Neural cell (in vitro differentiated cells): ENCODE results near the gene ANTXR1. TPM values are rescaled to one million over a fixed set of nuclear protein-coding genes. Genes with fewer than 3 reads are reported as not detected.

ENCODE experiments used
- H2AFZ ChIP-seq: fragments of 200-600, 300-800 bp; sonication (generic), shearing (Covaris generic); 2 replicates; pipeline ENCODE4 v1.6.0; 2014; ENCODE audit warnings: low read depth, mild to moderate bottlenecking, antibody characterized with exemption, low read length, moderate library complexity
- H3F3A ChIP-seq: fragments of 200-600 bp; shearing (Covaris generic); 2 replicates; pipeline ENCODE4 v1.6.1; 2016; ENCODE audit warnings: mild to moderate bottlenecking, moderate library complexity, mixed read lengths, antibody characterized with exemption, low read length; ENCODE audit not compliant: insufficient read depth, poor library complexity, severe bottlenecking
- H3K27ac ChIP-seq: fragments of 200-600, 300-800 bp; sonication (generic), shearing (Covaris generic); 2 replicates; pipeline ENCODE4 v1.5.1; 2014; ENCODE audit warnings: mild to moderate bottlenecking, low read length, moderate library complexity
- H3K27me3 ChIP-seq: fragments of 300-800, 200-600 bp; sonication (generic), shearing (Covaris generic); 2 replicates; pipeline ENCODE4 v1.6.0; 2014; ENCODE audit warnings: mild to moderate bottlenecking, low read depth, low read length, moderate library complexity; ENCODE audit not compliant: insufficient read depth
- H3K36me3 ChIP-seq: fragments of 300-800, 200-600 bp; sonication (generic), shearing (Covaris generic); 2 replicates; pipeline ENCODE4 v1.5.1; 2014; ENCODE audit warnings: mild to moderate bottlenecking, antibody characterized with exemption, low read length, moderate library complexity; ENCODE audit not compliant: insufficient read depth
- H3K4me2 ChIP-seq: fragments of 300-800, 200-600 bp; sonication (generic), shearing (Covaris generic); 2 replicates; pipeline ENCODE4 v1.6.0; 2014; ENCODE audit warnings: mild to moderate bottlenecking, low read length
- H3K4me3 ChIP-seq: fragments of 300-800, 200-600 bp; sonication (generic), shearing (Covaris generic); 2 replicates; pipeline ENCODE4 v1.5.1; 2014; ENCODE audit warnings: mild to moderate bottlenecking, low read length, moderate library complexity
- H3K79me2 ChIP-seq: fragments of 200-600 bp; shearing (Covaris generic); replicated peaks from 2 replicates; pipeline ENCODE4 v1.6.0; 2014; ENCODE audit warnings: mild to moderate bottlenecking, low read length, moderate library complexity; ENCODE audit not compliant: insufficient read depth
- H3K9ac ChIP-seq: fragments of 300-800, 200-600 bp; sonication (generic), shearing (Covaris generic); 2 replicates; pipeline ENCODE4 v1.6.1; 2016; ENCODE audit warnings: mild to moderate bottlenecking, low read length, mixed read lengths
- H3K9me2 ChIP-seq: fragments of 200-600 bp; shearing (Covaris generic); 2 replicates; pipeline ENCODE4 v1.6.1; 2016; ENCODE audit warnings: mild to moderate bottlenecking, low read length, mixed read lengths; ENCODE audit not compliant: insufficient read depth
- H3K9me3 ChIP-seq: fragments of 200-600, 300-800 bp; sonication (generic), shearing (Covaris generic); 2 replicates; pipeline ENCODE4 v1.6.1; 2016; ENCODE audit warnings: mild to moderate bottlenecking, mixed run types, low read length, moderate library complexity, mixed read lengths
- H4K20me1 ChIP-seq: fragments of 200-600 bp; shearing (Covaris generic); 2 replicates; pipeline ENCODE4 v1.6.1; 2016; ENCODE audit warnings: mild to moderate bottlenecking, mixed run types; ENCODE audit not compliant: insufficient read depth
- EP300 ChIP-seq: fragments of 450-650 bp; conservative IDR thresholded peaks from 2 replicates; pipeline ENCODE4 v1.6.1; 2014; ENCODE audit warnings: antibody characterized with exemption, mild to moderate bottlenecking, moderate library complexity; ENCODE audit not compliant: poor library complexity, severe bottlenecking
- EZH2 ChIP-seq: fragments of 200-600, 300-800 bp; shearing (Covaris generic), sonication (generic); IDR thresholded peaks from 2 replicates; pipeline ENCODE4 v1.6.1; 2014; ENCODE audit warnings: antibody characterized with exemption, low read length, borderline replicate concordance, mild to moderate bottlenecking; ENCODE audit not compliant: insufficient read depth, poor library complexity, severe bottlenecking
- MXI1 ChIP-seq: fragments of 450-650 bp; conservative IDR thresholded peaks from 2 replicates; pipeline ENCODE4 v1.6.1; 2014; ENCODE audit warnings: antibody characterized with exemption, mild to moderate bottlenecking; ENCODE audit not compliant: poor library complexity, severe bottlenecking
- POLR2AphosphoS5 ChIP-seq: IDR thresholded peaks from 2 replicates; pipeline ENCODE4 v1.6.1; 2012
- RAD21 ChIP-seq: fragments of 450-650 bp; conservative IDR thresholded peaks from 2 replicates; pipeline ENCODE4 v1.6.1; 2014; ENCODE audit warnings: antibody characterized with exemption, mild to moderate bottlenecking, moderate library complexity
- SMC3 ChIP-seq: fragments of 450-650 bp; conservative IDR thresholded peaks from 2 replicates; pipeline ENCODE4 v1.6.1; 2014; ENCODE audit warnings: antibody characterized with exemption, mild to moderate bottlenecking, moderate library complexity; ENCODE audit not compliant: poor library complexity
- TAF1 ChIP-seq: IDR thresholded peaks from 2 replicates; pipeline ENCODE4 v1.6.1; 2012; ENCODE audit warnings: low read depth
- polyA plus RNA-seq: library from polyadenylated mRNA; depleted of rRNA; stranded (reverse); fragments of >200 nt; gene quantifications from 2 replicates; pipeline ENCODE4 v1.2.3, GENCODE V29; 2014
- TF ChIP-seq, protein P1 (sequence below): IDR thresholded peaks from 2 replicates; pipeline ENCODE4 v1.6.1; 2012; ENCODE audit warnings: borderline replicate concordance
- TF ChIP-seq, protein P2 (sequence below): fragments of 450-650 bp; IDR thresholded peaks from 2 replicates; pipeline ENCODE4 v1.5.1; 2014; ENCODE audit warnings: antibody characterized with exemption, mild to moderate bottlenecking, moderate library complexity; ENCODE audit not compliant: poor library complexity, severe bottlenecking

The ANTXR1 gene
- polyA plus RNA-seq, 1 donor from 2014 or later, result 4.9 TPM

DNA sequence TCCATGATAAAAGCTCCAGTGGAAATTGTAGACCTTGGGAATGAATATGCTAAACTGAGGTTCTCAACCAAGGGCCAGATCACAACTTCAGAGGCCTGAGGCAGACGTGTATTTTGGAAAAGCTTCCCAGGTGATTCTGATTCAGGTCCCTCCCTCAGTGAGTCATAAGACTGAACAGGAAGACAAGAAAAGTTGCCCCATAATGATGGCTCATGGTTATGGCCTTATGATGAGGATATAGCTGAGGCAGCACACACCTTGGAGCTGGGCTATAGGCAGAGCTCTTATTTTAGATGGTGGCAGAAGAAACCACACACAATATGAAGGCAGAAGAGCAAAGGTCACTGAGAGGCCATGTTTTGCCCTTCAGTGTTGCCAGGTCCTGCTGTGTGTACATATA lies 9.6 kb downstream of the ANTXR1 start:
- no peaks in the 10 kb centered on the region for H3K27me3 ChIP-seq
- H3K4me3 ChIP-seq, result no peak overlapping the region
- no peak overlapping the region for H2AFZ ChIP-seq
- H3F3A ChIP-seq, result no peaks in the 10 kb centered on the region
- H3K4me2 ChIP-seq, result no peak overlapping the region
- H4K20me1 ChIP-seq, result no peaks in the 10 kb centered on the region
- H3K36me3 ChIP-seq, result no peaks in the 10 kb centered on the region
- TF ChIP-seq MXI1, result no peak
- no peak for TF ChIP-seq SMC3
- TF ChIP-seq EZH2, result no peak
- H3K9me2 ChIP-seq, result no peaks in the 10 kb centered on the region
- no peaks in the 10 kb centered on the region for H3K9me3 ChIP-seq
- H3K27ac ChIP-seq, result no peak overlapping the region
- H3K79me2 ChIP-seq, result peaks cover 73% of the 10 kb centered on the region
- H3K9ac ChIP-seq, result no peak overlapping the region

DNA sequence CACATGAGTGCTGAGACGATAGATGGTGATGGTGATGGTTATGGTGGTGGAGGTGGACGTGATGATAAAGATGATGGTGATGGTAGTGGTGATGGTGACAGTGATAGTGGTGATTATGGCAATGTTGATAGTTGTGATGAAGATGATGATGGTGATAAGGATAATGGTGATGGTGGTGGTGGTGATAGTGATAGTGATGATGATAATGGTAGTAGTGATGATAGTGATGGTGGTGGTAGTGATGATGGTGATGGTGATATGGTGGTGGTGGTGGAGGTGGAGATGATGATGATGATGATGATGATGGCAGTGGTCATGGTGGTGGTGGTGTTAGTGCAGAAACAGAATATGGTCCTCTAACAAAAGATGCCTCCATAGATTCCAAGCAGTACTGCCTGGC lies 10.3 kb downstream of the ANTXR1 start:
- Histone ChIP-seq H3K9ac (no peak overlapping the region), H3K27me3 (no peaks in the 10 kb centered on the region), H4K20me1 (no peaks in the 10 kb centered on the region)

More for the DNA sequence above, 10.3 kb downstream of the ANTXR1 start:
- H3K4me2 ChIP-seq, result no peak overlapping the region
- H3K4me3 ChIP-seq, result no peak overlapping the region
- no peaks in the 10 kb centered on the region for H3F3A ChIP-seq
- no peaks in the 10 kb centered on the region for H3K9me2 ChIP-seq
- TF ChIP-seq, protein P1, sequence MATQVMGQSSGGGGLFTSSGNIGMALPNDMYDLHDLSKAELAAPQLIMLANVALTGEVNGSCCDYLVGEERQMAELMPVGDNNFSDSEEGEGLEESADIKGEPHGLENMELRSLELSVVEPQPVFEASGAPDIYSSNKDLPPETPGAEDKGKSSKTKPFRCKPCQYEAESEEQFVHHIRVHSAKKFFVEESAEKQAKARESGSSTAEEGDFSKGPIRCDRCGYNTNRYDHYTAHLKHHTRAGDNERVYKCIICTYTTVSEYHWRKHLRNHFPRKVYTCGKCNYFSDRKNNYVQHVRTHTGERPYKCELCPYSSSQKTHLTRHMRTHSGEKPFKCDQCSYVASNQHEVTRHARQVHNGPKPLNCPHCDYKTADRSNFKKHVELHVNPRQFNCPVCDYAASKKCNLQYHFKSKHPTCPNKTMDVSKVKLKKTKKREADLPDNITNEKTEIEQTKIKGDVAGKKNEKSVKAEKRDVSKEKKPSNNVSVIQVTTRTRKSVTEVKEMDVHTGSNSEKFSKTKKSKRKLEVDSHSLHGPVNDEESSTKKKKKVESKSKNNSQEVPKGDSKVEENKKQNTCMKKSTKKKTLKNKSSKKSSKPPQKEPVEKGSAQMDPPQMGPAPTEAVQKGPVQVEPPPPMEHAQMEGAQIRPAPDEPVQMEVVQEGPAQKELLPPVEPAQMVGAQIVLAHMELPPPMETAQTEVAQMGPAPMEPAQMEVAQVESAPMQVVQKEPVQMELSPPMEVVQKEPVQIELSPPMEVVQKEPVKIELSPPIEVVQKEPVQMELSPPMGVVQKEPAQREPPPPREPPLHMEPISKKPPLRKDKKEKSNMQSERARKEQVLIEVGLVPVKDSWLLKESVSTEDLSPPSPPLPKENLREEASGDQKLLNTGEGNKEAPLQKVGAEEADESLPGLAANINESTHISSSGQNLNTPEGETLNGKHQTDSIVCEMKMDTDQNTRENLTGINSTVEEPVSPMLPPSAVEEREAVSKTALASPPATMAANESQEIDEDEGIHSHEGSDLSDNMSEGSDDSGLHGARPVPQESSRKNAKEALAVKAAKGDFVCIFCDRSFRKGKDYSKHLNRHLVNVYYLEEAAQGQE, result no peak
- TF ChIP-seq EP300 (no peak), SMC3 (no peak), RAD21 (no peak), MXI1 (no peak), POLR2AphosphoS5 (no peak), EZH2 (no peak), TAF1 (no peak)
- TF ChIP-seq, protein P2, sequence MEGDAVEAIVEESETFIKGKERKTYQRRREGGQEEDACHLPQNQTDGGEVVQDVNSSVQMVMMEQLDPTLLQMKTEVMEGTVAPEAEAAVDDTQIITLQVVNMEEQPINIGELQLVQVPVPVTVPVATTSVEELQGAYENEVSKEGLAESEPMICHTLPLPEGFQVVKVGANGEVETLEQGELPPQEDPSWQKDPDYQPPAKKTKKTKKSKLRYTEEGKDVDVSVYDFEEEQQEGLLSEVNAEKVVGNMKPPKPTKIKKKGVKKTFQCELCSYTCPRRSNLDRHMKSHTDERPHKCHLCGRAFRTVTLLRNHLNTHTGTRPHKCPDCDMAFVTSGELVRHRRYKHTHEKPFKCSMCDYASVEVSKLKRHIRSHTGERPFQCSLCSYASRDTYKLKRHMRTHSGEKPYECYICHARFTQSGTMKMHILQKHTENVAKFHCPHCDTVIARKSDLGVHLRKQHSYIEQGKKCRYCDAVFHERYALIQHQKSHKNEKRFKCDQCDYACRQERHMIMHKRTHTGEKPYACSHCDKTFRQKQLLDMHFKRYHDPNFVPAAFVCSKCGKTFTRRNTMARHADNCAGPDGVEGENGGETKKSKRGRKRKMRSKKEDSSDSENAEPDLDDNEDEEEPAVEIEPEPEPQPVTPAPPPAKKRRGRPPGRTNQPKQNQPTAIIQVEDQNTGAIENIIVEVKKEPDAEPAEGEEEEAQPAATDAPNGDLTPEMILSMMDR, result no peak
- H3K36me3 ChIP-seq, result no peaks in the 10 kb centered on the region
- peaks cover 66% of the 10 kb centered on the region for H3K79me2 ChIP-seq
- no peaks in the 10 kb centered on the region for H3K9me3 ChIP-seq
- H2AFZ ChIP-seq, result no peak overlapping the region
- no peak overlapping the region for H3K27ac ChIP-seq
